Measurements from ENCODE around the gene ABCB11. TPM values are rescaled to one million over a fixed set of nuclear protein-coding genes. Genes with fewer than 3 reads are reported as not detected.

The ABCB11 gene
- 0.65 and 1.1 TPM in 2 replicates for total RNA-seq

GRCh38 chr2:169031202-169031601 lies at the start of gene ABCB11:
TSS of gene ABCB11 (minus strand) at chr2:169031324. CDS start at chr2:169018125, 13,199 bp downstream.

GRCh38 chr2:169069341-169069740 lies 38.2 kb upstream of the ABCB11 start, which contains the start of gene DHRS9:
TSS of gene DHRS9 (plus strand) at chr2:169069563. CDS start at chr2:169081582, 12,019 bp downstream.

GRCh38 chr2:168901003-168901402 lies 130.1 kb downstream of the ABCB11 start, which contains the start of gene G6PC2:
TSS of gene G6PC2 (plus strand) at chr2:168901291. CDS start at chr2:168901332, 41 bp downstream.

GRCh38 chr2:168890006-168890782 lies 140.9 kb downstream of the ABCB11 start, which contains the start of gene SPC25:
TSS of gene SPC25 (minus strand) at chr2:168890430. CDS start at chr2:168889519, 911 bp downstream.

Other genes with a start within 250 kb of the ABCB11 start
- gene NOSTRIN, start 228.7 kb downstream of the ABCB11 start, total RNA-seq: under 0.01 and 0.15 TPM in 2 replicates
- gene SPC25, start 140.9 kb downstream of the ABCB11 start, total RNA-seq: 9.4 and 12.5 TPM in 2 replicates
- not detected in 2 replicates for gene G6PC2, start 130.0 kb downstream of the ABCB11 start, total RNA-seq
- 0.65 and 4.0 TPM in 2 replicates for gene DHRS9, start 38.2 kb upstream of the ABCB11 start, total RNA-seq

Measured in epithelial cell of umbilical artery (primary cell).